SK-N-SH (cell line): Measurements from ENCODE around the gene CAV1. TPM values are rescaled to one million over a fixed set of nuclear protein-coding genes. Genes with fewer than 3 reads are reported as not detected.
A peak's percentile ranks its signal among the peaks of the same experiment; 100 is the strongest.

Source experiments
- CTCF ChIA-PET: fragments of 300-600, 350-600 bp; formaldehyde crosslinking; extraction: SDS; loops from one replicate; lab custom pipeline; 2021; lab: Yijun Ruan, JAX
- POLR2A ChIA-PET: fragments of 350-600 bp; sonication (Branson Sonifier 250); formaldehyde crosslinking; extraction: SDS; loops from one replicate; lab custom pipeline; 2020; ENCODE audit warnings: antibody characterized with exemption, inconsistent platforms; lab: Yijun Ruan, JAX
- DNase-seq: peaks from one replicate; pipeline ENCODE4 v3.0.0; 2012
- H2AFZ ChIP-seq: fragments of 200-600 bp; sonication (generic); 2 replicates; pipeline ENCODE4 v1.8.1; 2016; ENCODE audit warnings: antibody characterized with exemption, mild to moderate bottlenecking, low read depth
- H3F3A ChIP-seq: fragments of 200-600 bp; sonication (generic); replicated peaks from 2 replicates; pipeline ENCODE3; 2016; ENCODE audit warnings: antibody characterized with exemption, mild to moderate bottlenecking; ENCODE audit not compliant: insufficient read depth
- H3K27ac ChIP-seq, 2 experiments: fragments of 200-500 bp in 1 of 2; fragments of 200-600 bp in 1 of 2; sonication (Bioruptor generic) in 1 of 2; sonication (generic), shearing (Covaris generic) in 1 of 2; 2 replicates each; pipeline versions ENCODE4 v1.5.1 to v1.6.1; 2014 to 2016; ENCODE audit warnings: low read depth in 2 of 2, inconsistent platforms in 1 of 2, low read length in 1 of 2, mild to moderate bottlenecking in 1 of 2, mixed read lengths in 1 of 2
- H3K27me3 ChIP-seq: fragments of 200-600 bp; sonication (generic), shearing (Covaris generic); 2 replicates; pipeline ENCODE4 v1.6.1; 2016; ENCODE audit warnings: mixed run types; ENCODE audit not compliant: insufficient read depth
- H3K36me3 ChIP-seq, 2 experiments: fragments of 200-500 bp in 1 of 2; fragments of 200-600 bp in 1 of 2; sonication (Bioruptor generic) in 1 of 2; sonication (generic) in 1 of 2; replicated peaks in 1 of 2; 2 replicates each; pipeline versions ENCODE3 to v1.5.1; 2014 to 2016; ENCODE audit warnings: low read length in 1 of 2, mild to moderate bottlenecking in 1 of 2; ENCODE audit not compliant: insufficient read depth in 2 of 2, control insufficient read depth in 1 of 2
- H3K4me1 ChIP-seq, 2 experiments: fragments of 200-500 bp in 1 of 2; fragments of 200-600 bp in 1 of 2; sonication (Bioruptor generic) in 1 of 2; sonication (generic), shearing (Covaris generic) in 1 of 2; 2 replicates each; pipeline versions ENCODE4 v1.5.1 to v1.6.1; 2014 to 2016; ENCODE audit warnings: low read depth in 1 of 2, low read length in 1 of 2, mixed run types in 1 of 2; ENCODE audit not compliant: insufficient read depth in 2 of 2, control insufficient read depth in 1 of 2
- H3K4me2 ChIP-seq: fragments of 200-600 bp; sonication (generic), shearing (Covaris generic); 2 replicates; pipeline ENCODE4 v1.6.1; 2017; ENCODE audit warnings: mixed run types
- H3K4me3 ChIP-seq, 2 experiments: fragments of 200-500 bp in 1 of 2; fragments of 200-600 bp in 1 of 2; sonication (Bioruptor generic) in 1 of 2; sonication (generic), shearing (Covaris generic) in 1 of 2; 2 replicates each; pipeline versions ENCODE4 v1.5.1 to v1.8.1; 2014 to 2016; ENCODE audit warnings: low read depth in 2 of 2, inconsistent platforms in 1 of 2, low read length in 1 of 2, mild to moderate bottlenecking in 1 of 2, mixed read lengths in 1 of 2, moderate library complexity in 1 of 2
- H3K79me2 ChIP-seq: fragments of 200-600 bp; sonication (generic); 2 replicates; pipeline ENCODE4 v1.8.1; 2017; ENCODE audit warnings: mild to moderate bottlenecking; ENCODE audit not compliant: insufficient read depth
- H3K9ac ChIP-seq: fragments of 200-600 bp; sonication (generic); 2 replicates; pipeline ENCODE4 v1.6.1; 2017; ENCODE audit warnings: mixed run types
- H3K9me2 ChIP-seq: fragments of 200-600 bp; sonication (generic); 2 replicates; pipeline ENCODE4 v1.6.1; 2017; ENCODE audit warnings: mixed run types
- H3K9me3 ChIP-seq: fragments of 200-600 bp; sonication (generic); 2 replicates; pipeline ENCODE4 v1.6.1; 2017; ENCODE audit warnings: mixed run types, mild to moderate bottlenecking, moderate library complexity
- H4K20me1 ChIP-seq: fragments of 200-600 bp; sonication (generic); 2 replicates; pipeline ENCODE4 v1.6.1; 2017; ENCODE audit warnings: mild to moderate bottlenecking, mixed run types; ENCODE audit not compliant: insufficient read depth
- CHD2 ChIP-seq: fragments of 150-350 bp; IDR thresholded peaks from 2 replicates; pipeline ENCODE4 v1.6.1; 2018; ENCODE audit warnings: low read length; ENCODE audit not compliant: partially characterized antibody
- ELF1 ChIP-seq: IDR thresholded peaks from 2 replicates; pipeline ENCODE4 v1.4.0; 2012
- GABPA ChIP-seq: IDR thresholded peaks from 2 replicates; pipeline ENCODE4 v1.4.0; 2012; ENCODE audit warnings: low read depth, mild to moderate bottlenecking
- GATA2 ChIP-seq: sonication (generic); formaldehyde crosslinking; IDR thresholded peaks from 2 replicates; pipeline ENCODE4 v1.5.0; 2020; ENCODE audit warnings: mild to moderate bottlenecking, missing genetic modification reagents
- JUND ChIP-seq: IDR thresholded peaks from 2 replicates; pipeline ENCODE4 v1.4.0; 2012
- MAX ChIP-seq: IDR thresholded peaks from 2 replicates; pipeline ENCODE4 v1.4.0; 2012; ENCODE audit warnings: low read depth
- NFIC ChIP-seq: IDR thresholded peaks from 2 replicates; pipeline ENCODE4 v1.4.0; 2012; ENCODE audit warnings: borderline replicate concordance
- PBX3 ChIP-seq: IDR thresholded peaks from 2 replicates; pipeline ENCODE4; 2012
- POLR2AphosphoS5 ChIP-seq: IDR thresholded peaks from 2 replicates; pipeline ENCODE4 v1.6.1; 2012; ENCODE audit warnings: low read depth, low read length
- RCOR1 ChIP-seq: fragments of 150-350 bp; IDR thresholded peaks from 2 replicates; pipeline ENCODE4 v1.6.1; 2017; ENCODE audit warnings: antibody characterized with exemption, low read length
- REST ChIP-seq: IDR thresholded peaks from 2 replicates; pipeline ENCODE4 v1.6.1; 2012; ENCODE audit warnings: mild to moderate bottlenecking, low read depth, low read length, moderate library complexity
- RFX5 ChIP-seq: IDR thresholded peaks from 2 replicates; pipeline ENCODE4 v1.6.1; 2012; ENCODE audit warnings: mild to moderate bottlenecking, improper control_type of control experiment, low read length
- RXRA ChIP-seq: IDR thresholded peaks from 2 replicates; pipeline ENCODE4 v1.4.0; 2012; ENCODE audit warnings: low read depth, mild to moderate bottlenecking, borderline replicate concordance
- SIN3A ChIP-seq: IDR thresholded peaks from 2 replicates; pipeline ENCODE4 v1.6.1; 2012; ENCODE audit warnings: low read depth, mild to moderate bottlenecking, low read length, moderate library complexity, borderline replicate concordance
- TAF1 ChIP-seq: IDR thresholded peaks from 2 replicates; pipeline ENCODE4 v1.6.1; 2012; ENCODE audit warnings: low read depth, mild to moderate bottlenecking, low read length, moderate library complexity, borderline replicate concordance
- TCF12 ChIP-seq: IDR thresholded peaks from 2 replicates; pipeline ENCODE4 v1.4.0; 2012
- TEAD4 ChIP-seq: IDR thresholded peaks from 2 replicates; pipeline ENCODE4 v1.4.0; 2012; ENCODE audit warnings: mild to moderate bottlenecking, borderline replicate concordance; ENCODE audit not compliant: insufficient read depth
- USF2 ChIP-seq: fragments of 150-350 bp; IDR thresholded peaks from 2 replicates; pipeline ENCODE4 v1.6.1; 2017; ENCODE audit warnings: antibody characterized with exemption, low read length, low read depth, borderline replicate concordance
- WGBS: methylation state at CpG from one replicate; pipeline ENCODE4 v1.1.6; 2017; ENCODE audit warnings: low lambda C conversion rate; 5-methylcytosine and 5-hydroxymethylcytosine counted together
- polyA plus RNA-seq, 3 experiments: library from polyadenylated mRNA; depleted of rRNA; stranded (reverse); fragments of >200 nt; gene quantifications; 2 replicates each; pipeline ENCODE4 v1.2.3, GENCODE V29; 2012

The CAV1 gene
- polyA plus RNA-seq, 1 of the 3 experiments (the other 2 are of a cell fraction): 968 TPM

- TF ChIP-seq USF2 (no peak), RCOR1 (no peak), JUND (peak; percentile 86), POLR2AphosphoS5 (peak; percentile 66; the same call in 1 of the 2 replicates), MAX (peak; percentile 68; the same call in 1 of the 2 replicates), RXRA (peak; percentile 75; the same call in 1 of the 2 replicates), ELF1 (peak; percentile 49; the same call in 1 of the 2 replicates), TCF12 (peak; percentile 90), TEAD4 (peak; percentile 83)
These were observed 2.6 kb upstream of the CAV1 start (continued) for GRCh38 chr7:116522247-116522646.

GRCh38 chr7:116524221-116524608 lies 621 bp upstream of the CAV1 start:
- H3K79me2 ChIP-seq: peaks cover 44% of the 10 kb centered on the region
- H3K27me3 ChIP-seq: no peaks in the 10 kb centered on the region
- no peaks in the 10 kb centered on the region for H3K9me3 ChIP-seq
- DNase-seq: no peak
- H3K4me1 ChIP-seq: peaks cover 4 to 40% of the 10 kb centered on the region in 2 experiments
- WGBS: 2% methylated on average over 10 of the region's 10 CpGs
- POLR2A ChIA-PET: no interaction called here
- peak overlapping the region; percentile 41; the same call in 1 of the 2 replicates for H2AFZ ChIP-seq
- H3K36me3 ChIP-seq: peaks cover 20 to 25% of the 10 kb centered on the region in 2 experiments
- no peak for TF ChIP-seq POLR2AphosphoS5
- TF ChIP-seq TEAD4: no peak
- TF ChIP-seq NFIC: no peak
- no peak for TF ChIP-seq PBX3
- no peak for TF ChIP-seq GABPA
- peaks cover 7% of the 10 kb centered on the region for H4K20me1 ChIP-seq
- CTCF ChIA-PET: interaction anchor here (1.1 to 1.5 kb wide), 2 partner anchors 65 to 351 kb away, joined by 3 to 4 read pairs; no protein-coding TSS in a partner anchor
- peak overlapping the region; percentile 90 for H3K4me2 ChIP-seq
- H3K4me3 ChIP-seq: peak overlapping the region; percentile 57 to 59; a peak in 3 of 4 replicates
- peaks cover 55% of the 10 kb centered on the region for H3F3A ChIP-seq
- H3K27ac ChIP-seq: peak overlapping the region; percentile 91 to 99
- H3K9ac ChIP-seq: peak overlapping the region; percentile 89
- H3K9me2 ChIP-seq: no peaks in the 10 kb centered on the region

- Histone ChIP-seq H3K36me3 (peaks cover 31 to 37% of the 10 kb centered on the region in 2 experiments), H2AFZ (no peak overlapping the region), H3K4me3 (peak overlapping the region; percentile 57 to 84), H3K79me2 (peaks cover 56% of the 10 kb centered on the region), H3K9ac (peak overlapping the region; percentile 100), H3K27ac (peak overlapping the region; percentile 91 to 99), H4K20me1 (peaks cover 17% of the 10 kb centered on the region), H3K9me3 (no peaks in the 10 kb centered on the region), H3K9me2 (no peaks in the 10 kb centered on the region), H3F3A (peaks cover 65% of the 10 kb centered on the region), H3K4me2 (peak overlapping the region; percentile 90), H3K27me3 (no peaks in the 10 kb centered on the region), H3K4me1 (peaks cover 4 to 52% of the 10 kb centered on the region in 2 experiments)
- 1% methylated on average over 36 of the region's 36 CpGs for WGBS
- peak; percentile 49 for DNase-seq
- ChIA-PET POLR2A (no interaction called here), CTCF (interaction anchor here (0.7 to 3.1 kb wide), 27 partner anchors 10 to 934 kb away, joined by 3 to 18 read pairs (median 6); partner anchors contain the start of gene CAV2)
- TF ChIP-seq JUND (no peak), USF2 (no peak), REST (no peak), TAF1 (no peak), GATA2 (CRISPR knock-in tag) (no peak), RFX5 (no peak), SIN3A (peak; percentile 13; the same call in 1 of the 2 replicates), CHD2 (no peak)
These were observed 569 bp downstream of the CAV1 start for GRCh38 chr7:116525298-116525912.
